SK-N-SH (cell line): ENCODE results near the gene GRAP. TPM values are rescaled to one million over a fixed set of nuclear protein-coding genes. Genes with fewer than 3 reads are reported as not detected.

Experiments
- CTCF ChIA-PET: fragments of 300-600, 350-600 bp; formaldehyde crosslinking; extraction: SDS; loops from one replicate; lab custom pipeline; 2021; lab: Yijun Ruan, JAX
- POLR2A ChIA-PET: fragments of 350-600 bp; sonication (Branson Sonifier 250); formaldehyde crosslinking; extraction: SDS; loops from one replicate; lab custom pipeline; 2020; ENCODE audit warnings: antibody characterized with exemption, inconsistent platforms; lab: Yijun Ruan, JAX
- DNase-seq: peaks from one replicate; pipeline ENCODE4 v3.0.0; 2012
- H2AFZ ChIP-seq: fragments of 200-600 bp; sonication (generic); 2 replicates; pipeline ENCODE4 v1.8.1; 2016; ENCODE audit warnings: antibody characterized with exemption, mild to moderate bottlenecking, low read depth
- H3F3A ChIP-seq: fragments of 200-600 bp; sonication (generic); replicated peaks from 2 replicates; pipeline ENCODE3; 2016; ENCODE audit warnings: antibody characterized with exemption, mild to moderate bottlenecking; ENCODE audit not compliant: insufficient read depth
- H3K27ac ChIP-seq, 2 experiments: fragments of 200-500 bp in 1 of 2; fragments of 200-600 bp in 1 of 2; sonication (Bioruptor generic) in 1 of 2; sonication (generic), shearing (Covaris generic) in 1 of 2; 2 replicates each; pipeline versions ENCODE4 v1.5.1 to v1.6.1; 2014 to 2016; ENCODE audit warnings: low read depth in 2 of 2, inconsistent platforms in 1 of 2, low read length in 1 of 2, mild to moderate bottlenecking in 1 of 2, mixed read lengths in 1 of 2
- H3K27me3 ChIP-seq: fragments of 200-600 bp; sonication (generic), shearing (Covaris generic); 2 replicates; pipeline ENCODE4 v1.6.1; 2016; ENCODE audit warnings: mixed run types; ENCODE audit not compliant: insufficient read depth
- H3K36me3 ChIP-seq, 2 experiments: fragments of 200-500 bp in 1 of 2; fragments of 200-600 bp in 1 of 2; sonication (Bioruptor generic) in 1 of 2; sonication (generic) in 1 of 2; replicated peaks in 1 of 2; 2 replicates each; pipeline versions ENCODE3 to v1.5.1; 2014 to 2016; ENCODE audit warnings: low read length in 1 of 2, mild to moderate bottlenecking in 1 of 2; ENCODE audit not compliant: insufficient read depth in 2 of 2, control insufficient read depth in 1 of 2
- H3K4me1 ChIP-seq, 2 experiments: fragments of 200-500 bp in 1 of 2; fragments of 200-600 bp in 1 of 2; sonication (Bioruptor generic) in 1 of 2; sonication (generic), shearing (Covaris generic) in 1 of 2; 2 replicates each; pipeline versions ENCODE4 v1.5.1 to v1.6.1; 2014 to 2016; ENCODE audit warnings: low read depth in 1 of 2, low read length in 1 of 2, mixed run types in 1 of 2; ENCODE audit not compliant: insufficient read depth in 2 of 2, control insufficient read depth in 1 of 2
- H3K4me2 ChIP-seq: fragments of 200-600 bp; sonication (generic), shearing (Covaris generic); 2 replicates; pipeline ENCODE4 v1.6.1; 2017; ENCODE audit warnings: mixed run types
- H3K4me3 ChIP-seq, 2 experiments: fragments of 200-500 bp in 1 of 2; fragments of 200-600 bp in 1 of 2; sonication (Bioruptor generic) in 1 of 2; sonication (generic), shearing (Covaris generic) in 1 of 2; 2 replicates each; pipeline versions ENCODE4 v1.5.1 to v1.8.1; 2014 to 2016; ENCODE audit warnings: low read depth in 2 of 2, inconsistent platforms in 1 of 2, low read length in 1 of 2, mild to moderate bottlenecking in 1 of 2, mixed read lengths in 1 of 2, moderate library complexity in 1 of 2
- H3K79me2 ChIP-seq: fragments of 200-600 bp; sonication (generic); 2 replicates; pipeline ENCODE4 v1.8.1; 2017; ENCODE audit warnings: mild to moderate bottlenecking; ENCODE audit not compliant: insufficient read depth
- H3K9ac ChIP-seq: fragments of 200-600 bp; sonication (generic); 2 replicates; pipeline ENCODE4 v1.6.1; 2017; ENCODE audit warnings: mixed run types
- H3K9me2 ChIP-seq: fragments of 200-600 bp; sonication (generic); 2 replicates; pipeline ENCODE4 v1.6.1; 2017; ENCODE audit warnings: mixed run types
- H3K9me3 ChIP-seq: fragments of 200-600 bp; sonication (generic); 2 replicates; pipeline ENCODE4 v1.6.1; 2017; ENCODE audit warnings: mixed run types, mild to moderate bottlenecking, moderate library complexity
- H4K20me1 ChIP-seq: fragments of 200-600 bp; sonication (generic); 2 replicates; pipeline ENCODE4 v1.6.1; 2017; ENCODE audit warnings: mild to moderate bottlenecking, mixed run types; ENCODE audit not compliant: insufficient read depth
- CTCF ChIP-seq: fragments of 200-600 bp; sonication (generic); IDR thresholded peaks from 2 replicates; pipeline ENCODE4 v1.6.1; 2017; ENCODE audit warnings: antibody characterized with exemption, mild to moderate bottlenecking, moderate library complexity
- EP300 ChIP-seq, 2 experiments: IDR thresholded peaks; 2 replicates each; pipeline versions ENCODE4 v1.4.0 to v1.6.1; 2012; ENCODE audit warnings: borderline replicate concordance in 1 of 2, low read depth in 1 of 2, low read length in 1 of 2
- FOXJ3 ChIP-seq: sonication (generic); formaldehyde crosslinking; IDR thresholded peaks from 2 replicates; pipeline ENCODE4 v1.5.1; 2020; ENCODE audit warnings: mild to moderate bottlenecking, missing genetic modification reagents
- GATA2 ChIP-seq: sonication (generic); formaldehyde crosslinking; IDR thresholded peaks from 2 replicates; pipeline ENCODE4 v1.5.0; 2020; ENCODE audit warnings: mild to moderate bottlenecking, missing genetic modification reagents
- IRF3 ChIP-seq: fragments of 150-350 bp; IDR thresholded peaks from 2 replicates; pipeline ENCODE4 v1.6.1; 2016; ENCODE audit warnings: mild to moderate bottlenecking, low read depth, low read length
- MEF2A ChIP-seq: IDR thresholded peaks from 2 replicates; pipeline ENCODE4 v1.4.0; 2012; ENCODE audit warnings: low read depth, borderline replicate concordance
- NFIC ChIP-seq: IDR thresholded peaks from 2 replicates; pipeline ENCODE4 v1.4.0; 2012; ENCODE audit warnings: borderline replicate concordance
- NRF1 ChIP-seq: IDR thresholded peaks from 2 replicates; pipeline ENCODE4 v1.6.1; 2012; ENCODE audit warnings: low read depth, mild to moderate bottlenecking, low read length
- RCOR1 ChIP-seq: fragments of 150-350 bp; IDR thresholded peaks from 2 replicates; pipeline ENCODE4 v1.6.1; 2017; ENCODE audit warnings: antibody characterized with exemption, low read length
- SIN3A ChIP-seq: IDR thresholded peaks from 2 replicates; pipeline ENCODE4 v1.6.1; 2012; ENCODE audit warnings: low read depth, mild to moderate bottlenecking, low read length, moderate library complexity, borderline replicate concordance
- SMC3 ChIP-seq: IDR thresholded peaks from 2 replicates; pipeline ENCODE4 v1.6.1; 2012; ENCODE audit warnings: low read depth, low read length, improper control_type of control experiment
- TEAD4 ChIP-seq: IDR thresholded peaks from 2 replicates; pipeline ENCODE4 v1.4.0; 2012; ENCODE audit warnings: mild to moderate bottlenecking, borderline replicate concordance; ENCODE audit not compliant: insufficient read depth
- USF2 ChIP-seq: fragments of 150-350 bp; IDR thresholded peaks from 2 replicates; pipeline ENCODE4 v1.6.1; 2017; ENCODE audit warnings: antibody characterized with exemption, low read length, low read depth, borderline replicate concordance
- YY1 ChIP-seq: IDR thresholded peaks from 2 replicates; pipeline ENCODE4 v1.4.0; 2012; ENCODE audit warnings: low read depth, mild to moderate bottlenecking
- WGBS: methylation state at CpG from one replicate; pipeline ENCODE4 v1.1.6; 2017; ENCODE audit warnings: low lambda C conversion rate; 5-methylcytosine and 5-hydroxymethylcytosine counted together
- polyA plus RNA-seq, 3 experiments: library from polyadenylated mRNA; depleted of rRNA; stranded (reverse); fragments of >200 nt; gene quantifications; 2 replicates each; pipeline ENCODE4 v1.2.3, GENCODE V29; 2012
- TF ChIP-seq, protein P1 (sequence below): IDR thresholded peaks from 2 replicates; pipeline ENCODE4 v1.6.1; 2012; ENCODE audit warnings: mild to moderate bottlenecking, low read depth, low read length, moderate library complexity

Gene GRAP
- polyA plus RNA-seq, 1 of the 3 experiments (the other 2 are of a cell fraction): 0.02 TPM

- CTCF ChIA-PET: interaction anchor here (1.2 to 2.0 kb wide), 2 partner anchors 16 to 56 kb away, joined by 3 to 8 read pairs; no protein-coding TSS in a partner anchor
- WGBS: 88% methylated on average over 8 of the region's 8 CpGs
Measured at GRCh38 chr17:19016297-19016696, 30.5 kb downstream of the GRAP start.

More at GRCh38 chr17:19016297-19016696, 30.5 kb downstream of the GRAP start:
- H3K79me2 ChIP-seq: no peaks in the 10 kb centered on the region
- H3K9me2 ChIP-seq: no peaks in the 10 kb centered on the region
- H3K27me3 ChIP-seq: no peaks in the 10 kb centered on the region
- H3K4me3 ChIP-seq: no peak overlapping the region
- no peak for DNase-seq
- no peaks in the 10 kb centered on the region for H4K20me1 ChIP-seq
- no peak overlapping the region for H3K27ac ChIP-seq
- H3F3A ChIP-seq: no peaks in the 10 kb centered on the region
- no peak for TF ChIP-seq SMC3
- TF ChIP-seq MEF2A: no peak
- no peak for TF ChIP-seq RCOR1
- no peak for TF ChIP-seq EP300 (IDR thresholded peaks at IDR 0.05; ENCODE audit: borderline replicate concordance in 1 of 2, low read depth in 1 of 2, low read length in 1 of 2)
- no peak for TF ChIP-seq IRF3
- TF ChIP-seq SIN3A: no peak
- no peak for TF ChIP-seq FOXJ3 (CRISPR knock-in tag)
- TF ChIP-seq CTCF: no peak
- TF ChIP-seq NRF1: no peak
- TF ChIP-seq GATA2 (CRISPR knock-in tag): no peak
- TF ChIP-seq NFIC: no peak
- TF ChIP-seq TEAD4: no peak
- TF ChIP-seq, protein P1, sequence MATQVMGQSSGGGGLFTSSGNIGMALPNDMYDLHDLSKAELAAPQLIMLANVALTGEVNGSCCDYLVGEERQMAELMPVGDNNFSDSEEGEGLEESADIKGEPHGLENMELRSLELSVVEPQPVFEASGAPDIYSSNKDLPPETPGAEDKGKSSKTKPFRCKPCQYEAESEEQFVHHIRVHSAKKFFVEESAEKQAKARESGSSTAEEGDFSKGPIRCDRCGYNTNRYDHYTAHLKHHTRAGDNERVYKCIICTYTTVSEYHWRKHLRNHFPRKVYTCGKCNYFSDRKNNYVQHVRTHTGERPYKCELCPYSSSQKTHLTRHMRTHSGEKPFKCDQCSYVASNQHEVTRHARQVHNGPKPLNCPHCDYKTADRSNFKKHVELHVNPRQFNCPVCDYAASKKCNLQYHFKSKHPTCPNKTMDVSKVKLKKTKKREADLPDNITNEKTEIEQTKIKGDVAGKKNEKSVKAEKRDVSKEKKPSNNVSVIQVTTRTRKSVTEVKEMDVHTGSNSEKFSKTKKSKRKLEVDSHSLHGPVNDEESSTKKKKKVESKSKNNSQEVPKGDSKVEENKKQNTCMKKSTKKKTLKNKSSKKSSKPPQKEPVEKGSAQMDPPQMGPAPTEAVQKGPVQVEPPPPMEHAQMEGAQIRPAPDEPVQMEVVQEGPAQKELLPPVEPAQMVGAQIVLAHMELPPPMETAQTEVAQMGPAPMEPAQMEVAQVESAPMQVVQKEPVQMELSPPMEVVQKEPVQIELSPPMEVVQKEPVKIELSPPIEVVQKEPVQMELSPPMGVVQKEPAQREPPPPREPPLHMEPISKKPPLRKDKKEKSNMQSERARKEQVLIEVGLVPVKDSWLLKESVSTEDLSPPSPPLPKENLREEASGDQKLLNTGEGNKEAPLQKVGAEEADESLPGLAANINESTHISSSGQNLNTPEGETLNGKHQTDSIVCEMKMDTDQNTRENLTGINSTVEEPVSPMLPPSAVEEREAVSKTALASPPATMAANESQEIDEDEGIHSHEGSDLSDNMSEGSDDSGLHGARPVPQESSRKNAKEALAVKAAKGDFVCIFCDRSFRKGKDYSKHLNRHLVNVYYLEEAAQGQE: no peak
- TF ChIP-seq YY1: no peak
- no peak for TF ChIP-seq USF2
- TF ChIP-seq, all 33 proteins: peak for 0
- Histone ChIP-seq H3K4me1 (no peaks in the 10 kb centered on the region; a peak in 1 of 4 replicates), H3K4me2 (no peak overlapping the region), H3K36me3 (no peaks in the 10 kb centered on the region), H2AFZ (no peak overlapping the region), H3K9ac (no peak overlapping the region), H3K9me3 (no peaks in the 10 kb centered on the region)
- POLR2A ChIA-PET: no interaction called here
